Neuron (in vitro differentiated cells): ENCODE measurements around the gene LTO1.
A peak's percentile ranks its signal among the peaks of the same experiment; 100 is the strongest.

Experiments
- H2AFZ ChIP-seq: one replicate; pipeline ENCODE4 v1.6.1; 2013; ENCODE audit warnings: low read depth, mild to moderate bottlenecking, inconsistent platforms, low read length, moderate library complexity
- H3K27me3 ChIP-seq: one replicate; pipeline ENCODE4 v1.6.1; 2013; ENCODE audit warnings: low read length; ENCODE audit not compliant: insufficient read depth
- H3K36me3 ChIP-seq: one replicate; pipeline ENCODE4 v1.6.1; 2013; ENCODE audit warnings: low read length; ENCODE audit not compliant: insufficient read depth
- H3K4me1 ChIP-seq: one replicate; pipeline ENCODE4 v1.6.1; 2013; ENCODE audit warnings: low read length; ENCODE audit not compliant: insufficient read depth
- H3K4me3 ChIP-seq: 2 replicates; pipeline ENCODE4 v1.5.1; 2013; ENCODE audit warnings: mild to moderate bottlenecking, low read length, moderate library complexity
- H3K9me3 ChIP-seq: one replicate; pipeline ENCODE4 v1.6.1; 2013; ENCODE audit warnings: low read length

The LTO1 gene

DNA sequence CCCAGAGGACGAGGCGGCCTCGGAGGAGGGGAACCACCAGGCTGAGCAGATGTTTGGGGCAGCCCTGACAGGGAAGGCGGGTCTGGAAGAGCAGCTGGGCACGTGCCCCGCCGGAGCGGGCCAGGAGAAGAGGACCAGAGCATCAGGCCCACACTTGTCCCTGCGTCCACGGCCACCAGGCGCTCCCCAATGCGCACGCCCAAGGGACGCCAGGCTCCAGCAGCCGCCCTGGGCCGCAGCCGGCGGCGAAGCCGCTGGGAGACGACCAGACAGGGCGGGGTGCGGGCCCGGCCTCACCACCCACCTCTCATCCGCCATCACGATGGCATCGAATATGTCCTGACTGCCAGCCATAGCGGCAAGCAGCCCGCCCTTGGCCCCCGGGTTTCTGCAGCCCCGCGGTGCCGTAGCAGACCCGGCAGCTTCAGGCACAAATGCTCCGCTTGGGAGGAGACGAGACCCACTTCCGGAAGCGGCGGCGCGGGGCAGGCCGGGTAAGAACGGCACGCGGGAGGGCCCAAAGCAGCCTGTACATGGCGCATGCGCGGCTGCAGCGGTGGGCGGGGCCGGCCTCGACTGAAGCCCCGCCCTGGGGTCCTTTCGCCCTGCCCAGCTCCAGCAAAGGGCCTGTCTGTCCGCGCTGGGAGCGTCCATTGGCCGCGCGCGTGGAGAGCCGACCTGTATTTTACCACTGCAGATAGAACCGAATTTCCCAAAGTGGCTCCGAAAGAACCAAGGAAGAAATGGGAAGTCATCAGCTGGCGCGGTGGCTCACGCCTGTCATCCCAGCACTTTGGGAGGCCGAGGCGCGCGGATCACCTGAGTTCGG lies at the start of gene LTO1:
Gene LTO1 (minus strand): TSS at position 468 of the 829 bp plus-strand sequence. CDS start 114 bp downstream, at position 354.
- Histone ChIP-seq H3K36me3 (peaks cover 11% of the 10 kb centered on the region), H3K4me3 (peak within 1 kb of the TSS; percentile 72), H3K4me1 (peaks cover 6% of the 10 kb centered on the region), H2AFZ (peak within 1 kb of the TSS; percentile 4), H3K9me3 (no peaks in the 10 kb centered on the region), H3K27me3 (no peaks in the 10 kb centered on the region)

- no peak overlapping the region for H3K4me3 ChIP-seq
- no peak overlapping the region for H2AFZ ChIP-seq
- H3K9me3 ChIP-seq: no peaks in the 10 kb centered on the region
- peaks cover 17% of the 10 kb centered on the region for H3K27me3 ChIP-seq
- H3K4me1 ChIP-seq: no peaks in the 10 kb centered on the region
- H3K36me3 ChIP-seq: no peaks in the 10 kb centered on the region
Observed at GRCh38 chr11:69721745-69722144, 46.6 kb upstream of the LTO1 start.

DNA sequence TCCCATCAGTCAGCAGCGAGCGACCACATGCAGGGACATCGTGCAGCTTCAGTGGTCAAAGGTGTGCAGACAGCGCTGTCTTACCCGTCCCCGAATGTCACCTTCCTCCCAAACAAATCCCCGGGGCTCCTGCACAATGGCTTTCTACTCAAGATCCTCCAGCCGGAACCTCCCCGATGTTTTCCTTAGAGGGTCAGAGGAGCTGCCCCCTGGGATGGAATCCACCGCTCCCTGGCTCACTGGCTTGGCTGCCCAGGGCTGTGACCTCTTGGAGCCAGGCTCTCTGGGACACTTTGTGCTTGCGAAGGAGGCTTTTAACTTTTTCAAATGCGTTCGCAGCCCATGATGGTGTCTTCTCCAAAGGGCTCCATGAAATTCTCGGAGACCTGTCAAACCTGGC lies 46.0 kb upstream of the LTO1 start:
- no peak overlapping the region for H3K4me3 ChIP-seq
- peaks cover 17% of the 10 kb centered on the region for H3K27me3 ChIP-seq

DNA sequence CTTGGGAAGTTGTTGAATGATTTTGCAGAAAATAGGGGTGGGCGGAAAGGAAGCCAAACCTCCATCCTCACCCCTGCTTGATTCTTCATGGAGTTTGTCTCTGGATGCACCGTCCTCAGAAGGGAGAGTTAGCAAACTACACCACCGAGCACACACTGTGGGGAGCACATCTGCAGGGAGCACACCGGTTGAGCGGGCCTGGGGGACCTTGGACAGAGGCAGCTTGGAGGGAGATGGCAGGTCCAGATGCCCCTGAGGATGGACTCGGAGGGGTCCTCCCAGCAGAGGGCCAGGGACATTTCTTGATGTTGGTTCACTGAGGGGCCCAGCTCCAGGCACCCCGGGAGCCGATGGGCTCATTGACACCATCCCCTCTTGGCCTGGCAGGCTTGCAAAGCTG lies 43.8 kb upstream of the LTO1 start:
- H3K9me3 ChIP-seq: no peaks in the 10 kb centered on the region
- H3K36me3 ChIP-seq: no peaks in the 10 kb centered on the region
- no peak overlapping the region for H3K4me3 ChIP-seq
- peaks cover 17% of the 10 kb centered on the region for H3K27me3 ChIP-seq
- no peak overlapping the region for H2AFZ ChIP-seq
- H3K4me1 ChIP-seq: no peaks in the 10 kb centered on the region

More for the DNA sequence above, 46.0 kb upstream of the LTO1 start:
- Histone ChIP-seq H3K4me1 (no peaks in the 10 kb centered on the region), H2AFZ (no peak overlapping the region), H3K9me3 (no peaks in the 10 kb centered on the region), H3K36me3 (no peaks in the 10 kb centered on the region)

GRCh38 chr11:69718147-69718546 lies 43.0 kb upstream of the LTO1 start:
- Histone ChIP-seq H3K27me3 (peaks cover 17% of the 10 kb centered on the region), H3K4me1 (no peaks in the 10 kb centered on the region), H3K36me3 (no peaks in the 10 kb centered on the region), H2AFZ (no peak overlapping the region), H3K4me3 (no peak overlapping the region), H3K9me3 (no peaks in the 10 kb centered on the region)

GRCh38 chr11:69716891-69717747 lies 42.0 kb upstream of the LTO1 start:
- Histone ChIP-seq H2AFZ (no peak overlapping the region), H3K27me3 (peaks cover 17% of the 10 kb centered on the region)

DNA sequence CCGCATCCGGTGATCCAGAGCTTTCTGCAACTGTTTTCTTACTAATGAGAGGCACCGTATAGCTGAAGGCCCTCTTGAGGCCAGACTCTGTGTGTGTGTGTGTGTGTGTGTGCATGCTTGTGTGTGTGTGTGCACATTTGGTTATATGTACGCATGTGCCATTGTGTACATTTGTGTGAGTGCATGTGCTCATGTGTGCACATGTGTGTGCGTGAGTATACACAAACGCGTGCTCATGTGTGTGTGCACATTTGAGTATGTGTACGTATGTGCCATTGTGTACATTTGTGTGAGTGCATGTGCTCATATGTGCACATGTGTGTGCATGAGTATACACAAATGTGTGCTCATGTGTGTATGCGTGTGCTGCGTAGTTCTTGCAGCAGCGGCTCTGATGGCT lies 40.9 kb upstream of the LTO1 start:
- no peaks in the 10 kb centered on the region for H3K36me3 ChIP-seq
- no peaks in the 10 kb centered on the region for H3K9me3 ChIP-seq
- H3K4me3 ChIP-seq: no peak overlapping the region
- H3K27me3 ChIP-seq: peaks cover 10% of the 10 kb centered on the region
- H2AFZ ChIP-seq: no peak overlapping the region
- H3K4me1 ChIP-seq: peaks cover 5% of the 10 kb centered on the region

More at GRCh38 chr11:69716891-69717747, 42.0 kb upstream of the LTO1 start:
- Histone ChIP-seq H3K36me3 (no peaks in the 10 kb centered on the region), H3K9me3 (no peaks in the 10 kb centered on the region), H3K4me3 (no peak overlapping the region), H3K4me1 (no peaks in the 10 kb centered on the region)

GRCh38 chr11:69715446-69715845 lies 40.3 kb upstream of the LTO1 start:
- H3K36me3 ChIP-seq: no peaks in the 10 kb centered on the region
- H2AFZ ChIP-seq: no peak overlapping the region
- H3K9me3 ChIP-seq: no peaks in the 10 kb centered on the region
- peaks cover 9% of the 10 kb centered on the region for H3K27me3 ChIP-seq
- no peak overlapping the region for H3K4me3 ChIP-seq
- H3K4me1 ChIP-seq: peaks cover 5% of the 10 kb centered on the region

- Histone ChIP-seq H2AFZ (no peak overlapping the region), H3K4me1 (peaks cover 5% of the 10 kb centered on the region), H3K36me3 (no peaks in the 10 kb centered on the region), H3K4me3 (no peak overlapping the region), H3K9me3 (no peaks in the 10 kb centered on the region), H3K27me3 (peaks cover 4% of the 10 kb centered on the region)
Observed at GRCh38 chr11:69711822-69712801, 37.0 kb upstream of the LTO1 start.

- no peak overlapping the region for H3K4me3 ChIP-seq
- H3K9me3 ChIP-seq: no peaks in the 10 kb centered on the region
- no peaks in the 10 kb centered on the region for H3K36me3 ChIP-seq
- peaks cover 20% of the 10 kb centered on the region for H3K27me3 ChIP-seq
- peaks cover 17% of the 10 kb centered on the region for H3K4me1 ChIP-seq
- no peak overlapping the region for H2AFZ ChIP-seq
Observed at GRCh38 chr11:69708736-69709401, 33.7 kb upstream of the LTO1 start.

- Histone ChIP-seq H3K36me3 (no peaks in the 10 kb centered on the region), H3K27me3 (peaks cover 36% of the 10 kb centered on the region), H3K4me3 (no peak overlapping the region), H3K4me1 (peaks cover 22% of the 10 kb centered on the region), H2AFZ (no peak overlapping the region), H3K9me3 (no peaks in the 10 kb centered on the region)
Observed at GRCh38 chr11:69707176-69707575, 32.0 kb upstream of the LTO1 start.
